Coronary artery (tissue), 2 donors: Measurements from ENCODE around the gene ATF6B.
A peak's percentile ranks its signal among the peaks of the same experiment; 100 is the strongest.

Experiments
- DNase-seq: peaks from one replicate; pipeline ENCODE4 v3.0.0-alpha.2; 2017; ENCODE audit warnings: low spot score
- H3K27ac ChIP-seq, 2 donors: fragments of 200-600 bp; sonication (generic); one replicate each; pipeline ENCODE4 v1.5.1; 2016 to 2019
- H3K4me3 ChIP-seq: fragments of 200-600 bp; sonication (generic); 2 replicates; pipeline ENCODE4 v1.5.1; 2016; ENCODE audit warnings: mild to moderate bottlenecking, moderate library complexity
- TF ChIP-seq, protein P1 (sequence below): fragments of 200-600 bp; sonication (generic); IDR thresholded peaks from one replicate; pipeline ENCODE4 v1.5.1; 2019; ENCODE audit warnings: antibody characterized with exemption

ATF6B gene

DNA sequence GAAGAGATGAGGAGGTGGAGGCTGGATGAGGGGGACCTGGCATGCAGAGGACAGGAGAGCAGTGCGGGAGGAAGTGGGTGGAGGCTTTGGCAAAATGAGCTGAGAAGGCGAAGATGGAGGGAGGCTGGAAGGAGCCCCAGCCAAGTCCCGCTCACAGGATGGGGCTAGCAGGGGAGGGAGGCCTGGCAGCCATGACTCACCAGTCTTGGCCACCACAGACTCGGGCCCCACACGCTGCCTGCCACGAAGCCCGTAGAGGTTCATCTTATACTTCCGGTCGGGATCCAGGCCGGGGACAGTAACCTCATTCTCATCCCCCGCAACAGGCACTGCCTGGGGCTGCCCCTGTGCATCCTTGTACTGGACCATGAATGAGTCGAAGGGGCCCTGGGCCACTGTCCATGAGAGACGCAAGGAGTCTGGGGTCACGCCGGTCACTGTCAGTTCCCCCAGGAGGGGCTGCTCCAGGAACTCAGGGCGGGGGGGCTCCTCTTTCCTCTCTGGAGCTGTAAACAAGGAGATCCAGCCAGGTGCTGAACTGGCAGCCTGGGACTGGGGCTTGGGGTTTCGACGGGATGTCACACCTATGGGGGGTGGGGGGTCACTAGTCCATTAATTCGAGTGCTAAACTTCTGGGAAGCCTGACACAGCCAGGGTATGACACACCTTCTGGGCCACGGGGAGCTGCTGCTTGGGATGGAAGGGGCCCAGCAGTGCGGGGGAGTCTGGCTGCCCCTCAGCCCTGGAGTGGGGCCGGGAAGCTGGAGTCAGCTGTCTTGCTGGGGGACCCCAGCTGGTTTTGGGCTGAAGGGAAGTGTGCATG, 46.7 kb downstream of the ATF6B start:
- no peak for DNase-seq
- Histone ChIP-seq H3K27ac (peak overlapping the region; percentile 40 to 94), H3K4me3 (no peak overlapping the region)
- TF ChIP-seq, protein P1, sequence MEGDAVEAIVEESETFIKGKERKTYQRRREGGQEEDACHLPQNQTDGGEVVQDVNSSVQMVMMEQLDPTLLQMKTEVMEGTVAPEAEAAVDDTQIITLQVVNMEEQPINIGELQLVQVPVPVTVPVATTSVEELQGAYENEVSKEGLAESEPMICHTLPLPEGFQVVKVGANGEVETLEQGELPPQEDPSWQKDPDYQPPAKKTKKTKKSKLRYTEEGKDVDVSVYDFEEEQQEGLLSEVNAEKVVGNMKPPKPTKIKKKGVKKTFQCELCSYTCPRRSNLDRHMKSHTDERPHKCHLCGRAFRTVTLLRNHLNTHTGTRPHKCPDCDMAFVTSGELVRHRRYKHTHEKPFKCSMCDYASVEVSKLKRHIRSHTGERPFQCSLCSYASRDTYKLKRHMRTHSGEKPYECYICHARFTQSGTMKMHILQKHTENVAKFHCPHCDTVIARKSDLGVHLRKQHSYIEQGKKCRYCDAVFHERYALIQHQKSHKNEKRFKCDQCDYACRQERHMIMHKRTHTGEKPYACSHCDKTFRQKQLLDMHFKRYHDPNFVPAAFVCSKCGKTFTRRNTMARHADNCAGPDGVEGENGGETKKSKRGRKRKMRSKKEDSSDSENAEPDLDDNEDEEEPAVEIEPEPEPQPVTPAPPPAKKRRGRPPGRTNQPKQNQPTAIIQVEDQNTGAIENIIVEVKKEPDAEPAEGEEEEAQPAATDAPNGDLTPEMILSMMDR, result no peak

DNA sequence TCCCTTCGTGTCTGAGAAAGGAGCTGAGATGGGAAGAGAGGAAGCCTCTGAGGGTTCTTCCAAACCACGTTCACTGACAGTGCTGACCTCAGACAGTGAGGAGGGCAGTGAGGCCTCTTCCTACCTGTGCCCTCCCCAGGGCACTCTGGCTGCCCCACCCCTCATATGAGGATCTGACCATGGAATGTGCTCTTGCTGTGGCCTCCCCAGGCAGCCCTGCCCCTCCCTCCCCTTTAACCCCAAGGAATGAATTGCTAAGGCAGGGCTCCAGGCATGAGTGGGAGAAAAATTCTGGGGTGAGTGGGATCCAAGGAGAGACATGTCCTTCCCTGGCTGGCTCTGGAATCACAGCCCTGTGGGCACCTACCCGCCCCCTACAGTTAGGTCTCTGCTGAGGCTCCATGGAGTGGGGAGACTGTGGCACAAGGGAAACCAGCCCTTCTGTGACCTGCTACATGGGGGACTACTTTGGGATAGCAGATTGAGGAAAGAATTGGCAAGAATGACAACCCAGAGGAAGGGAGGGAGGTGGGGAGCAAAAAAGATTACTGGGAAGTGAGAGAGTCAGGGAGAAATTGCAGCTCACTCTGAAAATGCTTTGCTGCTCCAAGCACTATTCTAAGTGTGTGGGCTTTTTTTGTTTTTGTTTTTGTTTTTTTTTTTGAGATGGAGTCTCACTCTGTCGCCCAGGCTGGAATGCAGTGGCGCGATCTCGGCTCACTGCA, 48.3 kb downstream of the ATF6B start:
- Histone ChIP-seq H3K4me3 (no peak overlapping the region), H3K27ac (peak overlapping the region in 1 of 2 donors; percentile 67)
- TF ChIP-seq, protein P1, result no peak
- DNase-seq, result no peak

DNA sequence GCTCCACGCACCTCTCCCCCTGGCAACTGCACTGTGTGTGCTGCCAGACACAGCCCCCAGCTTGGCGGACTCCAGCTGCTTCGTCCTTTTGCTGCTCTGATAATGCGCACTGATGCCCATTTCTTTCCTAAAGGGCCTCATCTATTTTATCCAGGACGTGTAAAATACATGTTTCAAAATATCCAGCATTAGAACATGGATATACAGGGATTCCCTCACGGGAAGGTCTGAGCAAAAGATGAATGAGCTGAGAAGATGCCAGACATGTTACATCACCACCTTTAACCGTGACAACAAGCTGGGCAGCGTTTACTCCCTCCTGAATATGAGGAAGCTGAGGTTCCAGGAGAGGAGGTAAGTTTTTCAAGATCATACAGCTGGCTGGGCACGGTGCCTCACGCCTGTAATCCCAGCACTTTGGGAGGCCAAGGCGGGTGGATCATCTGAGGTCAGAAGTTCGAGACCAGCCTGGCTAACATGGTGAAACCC, 51.7 kb downstream of the ATF6B start:
- TF ChIP-seq, protein P1, result no peak

DNA sequence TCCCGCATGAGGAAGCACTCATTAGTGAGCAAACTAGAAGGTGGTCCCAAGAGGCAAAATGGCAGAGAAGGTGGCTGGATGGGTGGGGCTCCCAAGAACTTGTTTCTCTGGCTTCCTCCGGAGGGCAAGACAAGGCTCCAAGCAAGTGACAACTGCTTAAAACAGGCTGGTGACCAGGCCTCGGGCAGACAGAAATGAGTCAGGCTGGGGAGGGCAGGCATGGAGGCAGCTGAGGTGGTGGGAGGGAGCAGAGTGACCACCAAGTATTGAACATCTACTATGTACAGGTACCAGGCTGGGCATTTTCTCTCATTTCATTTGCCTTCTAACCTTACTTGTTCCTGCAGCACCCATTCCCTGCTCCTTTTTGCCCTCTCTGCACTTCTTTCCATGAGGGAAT, 52.3 kb downstream of the ATF6B start:
- H3K4me3 ChIP-seq, result no peak overlapping the region
- DNase-seq, result no peak
- H3K27ac ChIP-seq, result peak overlapping the region in 1 of 2 donors; percentile 34
- TF ChIP-seq, protein P1, result no peak

More for the DNA sequence above, 51.7 kb downstream of the ATF6B start:
- Histone ChIP-seq H3K4me3 (no peak overlapping the region), H3K27ac (peak overlapping the region in 1 of 2 donors; percentile 34)
- DNase-seq, result no peak

DNA sequence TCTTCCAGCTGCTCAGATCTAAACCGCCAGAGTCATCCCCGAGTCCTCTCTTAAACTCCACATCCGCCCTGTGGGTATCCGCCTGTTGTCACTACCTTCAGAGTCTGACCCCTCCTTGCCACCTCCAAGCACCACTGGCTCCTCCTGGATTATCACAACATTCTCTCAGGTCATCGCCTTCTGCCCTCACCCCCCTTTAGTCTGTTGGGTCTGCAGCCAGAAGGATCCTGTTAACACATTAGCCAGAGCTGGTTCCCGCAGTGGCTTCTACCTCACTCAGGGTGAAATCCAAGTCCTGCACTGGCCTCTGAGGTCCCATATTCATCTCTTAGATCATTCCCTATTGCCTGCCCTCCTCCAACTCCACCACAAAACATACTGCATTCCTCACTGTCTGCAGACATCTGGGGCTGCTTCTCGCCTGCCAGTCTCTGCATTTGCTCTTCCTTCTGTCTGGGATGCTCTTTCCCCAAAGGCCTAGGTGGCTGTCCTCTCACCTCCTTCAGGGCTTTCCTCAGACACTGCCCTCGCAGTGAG, 53.0 kb downstream of the ATF6B start:
- H3K4me3 ChIP-seq, result no peak overlapping the region
- DNase-seq, result no peak
- TF ChIP-seq, protein P1, result no peak
- H3K27ac ChIP-seq, result peak overlapping the region in 1 of 2 donors; percentile 1

DNA sequence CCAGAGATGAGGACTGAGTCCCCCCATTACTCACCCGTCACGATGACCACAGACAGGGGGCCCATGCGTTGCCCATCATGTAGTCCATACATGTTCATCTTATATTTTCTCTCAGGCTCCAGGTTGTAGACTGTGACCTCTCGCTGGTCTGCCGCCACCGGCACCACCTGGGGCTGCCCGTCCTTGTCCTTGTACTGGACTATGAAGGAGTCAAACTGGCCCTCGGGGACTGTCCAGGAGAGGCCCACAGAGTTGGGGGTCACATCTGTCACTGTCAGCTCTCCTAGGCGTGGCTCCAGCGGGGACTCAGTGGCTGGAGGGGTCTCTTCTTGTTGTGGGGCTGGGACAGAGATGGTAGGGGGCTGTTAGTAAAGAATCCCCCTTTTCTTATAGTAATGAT, 54.4 kb downstream of the ATF6B start:
- TF ChIP-seq, protein P1, result no peak
- no peak for DNase-seq
- no peak overlapping the region for H3K4me3 ChIP-seq
- H3K27ac ChIP-seq, result no peak overlapping the region
